ENCODE data around the gene DHRSX. TPM values are rescaled to one million over a fixed set of nuclear protein-coding genes. Genes with fewer than 3 reads are reported as not detected.
"Not testable (repeated sequence)": the region's sequence is repeated elsewhere in the genome, so short reads cannot be mapped to it uniquely, and the experiment has no call there.

The DHRSX gene
- total and polyA plus RNA-seq, 2 donors (not counting 3 experiments of a cell fraction or from before 2014, with no cell fraction given): 27.1 to 37.7 TPM

DNA sequence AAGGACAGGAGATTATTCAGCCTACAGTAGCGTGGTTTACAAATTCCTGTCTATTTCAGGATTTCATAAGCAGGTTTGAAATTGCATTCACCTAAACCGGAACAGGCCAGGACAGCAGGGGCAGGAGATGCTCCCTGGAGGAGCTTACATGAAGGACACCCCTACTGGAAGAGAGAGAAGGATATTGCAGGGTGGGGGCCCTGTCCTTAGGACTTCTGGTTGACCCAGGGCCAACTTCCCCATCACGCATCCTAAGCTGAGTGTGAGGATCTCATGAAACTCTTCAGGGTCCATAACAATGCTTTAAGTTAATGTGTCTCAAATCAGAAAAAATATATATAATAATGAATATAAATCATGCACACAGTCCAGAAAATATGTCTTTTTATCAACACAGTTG, 6.4 kb upstream of the DHRSX start:
- TF ChIP-seq GATA2 (IDR thresholded peaks at IDR 0.05; ENCODE audit: insufficient read depth, insufficient read length, low read depth, low read length): no peak
- no peak for TF ChIP-seq FOS (IDR thresholded peaks at IDR 0.05; ENCODE audit: borderline replicate concordance, insufficient read depth, low read length)
- TF ChIP-seq MYC (IDR thresholded peaks at IDR 0.05; ENCODE audit: low read depth, low read length): no peak
- no peak for TF ChIP-seq POLR2AphosphoS5 (IDR thresholded peaks at IDR 0.05; ENCODE audit: insufficient read depth, low read depth, low read length)
- TF ChIP-seq, protein P1, sequence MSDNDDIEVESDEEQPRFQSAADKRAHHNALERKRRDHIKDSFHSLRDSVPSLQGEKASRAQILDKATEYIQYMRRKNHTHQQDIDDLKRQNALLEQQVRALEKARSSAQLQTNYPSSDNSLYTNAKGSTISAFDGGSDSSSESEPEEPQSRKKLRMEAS (IDR thresholded peaks at IDR 0.05; ENCODE audit: insufficient read depth, insufficient read length): no peak
- TF ChIP-seq, protein P2, sequence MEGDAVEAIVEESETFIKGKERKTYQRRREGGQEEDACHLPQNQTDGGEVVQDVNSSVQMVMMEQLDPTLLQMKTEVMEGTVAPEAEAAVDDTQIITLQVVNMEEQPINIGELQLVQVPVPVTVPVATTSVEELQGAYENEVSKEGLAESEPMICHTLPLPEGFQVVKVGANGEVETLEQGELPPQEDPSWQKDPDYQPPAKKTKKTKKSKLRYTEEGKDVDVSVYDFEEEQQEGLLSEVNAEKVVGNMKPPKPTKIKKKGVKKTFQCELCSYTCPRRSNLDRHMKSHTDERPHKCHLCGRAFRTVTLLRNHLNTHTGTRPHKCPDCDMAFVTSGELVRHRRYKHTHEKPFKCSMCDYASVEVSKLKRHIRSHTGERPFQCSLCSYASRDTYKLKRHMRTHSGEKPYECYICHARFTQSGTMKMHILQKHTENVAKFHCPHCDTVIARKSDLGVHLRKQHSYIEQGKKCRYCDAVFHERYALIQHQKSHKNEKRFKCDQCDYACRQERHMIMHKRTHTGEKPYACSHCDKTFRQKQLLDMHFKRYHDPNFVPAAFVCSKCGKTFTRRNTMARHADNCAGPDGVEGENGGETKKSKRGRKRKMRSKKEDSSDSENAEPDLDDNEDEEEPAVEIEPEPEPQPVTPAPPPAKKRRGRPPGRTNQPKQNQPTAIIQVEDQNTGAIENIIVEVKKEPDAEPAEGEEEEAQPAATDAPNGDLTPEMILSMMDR (IDR thresholded peaks at IDR 0.05; ENCODE audit: extremely low read depth in 1 of 2, insufficient read depth in 1 of 2, low read depth in 1 of 2, low read length in 2 of 2): no peak
- TF ChIP-seq EZH2 (IDR thresholded peaks at IDR 0.05; ENCODE audit: borderline replicate concordance, low read depth, low read length, severe bottlenecking): no peak
- no peak for TF ChIP-seq JUN (IDR thresholded peaks at IDR 0.05; ENCODE audit: borderline replicate concordance, insufficient read depth, insufficient read length, low read depth)
- TF ChIP-seq POLR2A (IDR thresholded peaks at IDR 0.05; ENCODE audit: low read depth, low read length): no peak
- Histone ChIP-seq H3K27me3 (ENCODE audit: control insufficient read depth in 2 of 2, insufficient read depth in 2 of 2, low read length in 2 of 2) (no peaks in the 10 kb centered on the region), H3K4me3 (replicated peaks in 1 of 3; ENCODE audit: insufficient read depth in 1 of 3, low read depth in 1 of 3, low read length in 3 of 3) (no peak overlapping the region), H3K9me1 (replicated peaks; ENCODE audit: control insufficient read depth, extremely low read depth, insufficient read depth, low read length) (no peaks in the 10 kb centered on the region), H3K27ac (ENCODE audit: insufficient read depth, low read depth, low read length) (no peak overlapping the region), H3K9me3 (replicated peaks; ENCODE audit: control insufficient read depth, insufficient read depth, low read length) (no peaks in the 10 kb centered on the region), H3K79me2 (ENCODE audit: control insufficient read depth, insufficient read depth, low read length) (no peaks in the 10 kb centered on the region), H3K4me1 (ENCODE audit: control insufficient read depth, extremely low read depth, insufficient read depth, low read length) (no peaks in the 10 kb centered on the region), H3K9ac (replicated peaks; ENCODE audit: extremely low read depth, insufficient read depth, low read length) (no peak overlapping the region), H3K36me3 (ENCODE audit: control insufficient read depth in 2 of 2, extremely low read depth in 1 of 2, insufficient read depth in 2 of 2, low read length in 2 of 2) (no peaks in the 10 kb centered on the region), H4K20me1 (replicated peaks; ENCODE audit: control insufficient read depth, extremely low read depth, insufficient read depth, low read length) (no peaks in the 10 kb centered on the region), H2AFZ (ENCODE audit: low read depth, low read length) (no peak overlapping the region), H3K4me2 (ENCODE audit: insufficient read depth, low read length) (no peak overlapping the region)
- intact Hi-C loops (cut with micrococcal nuclease): no loop called here
- FAIRE-seq: no peak
- ChIA-PET CTCF (no interaction called here), POLR2A (no interaction called here)
- BruUV-seq (replicated peaks): no TSS peak
- DNase-seq (ENCODE audit: low read depth, low spot score): no peak
- dilution Hi-C loops (cut with MboI; ENCODE audit: extremely low pct_ligation_motif_present, low sequenced_read_pairs): no loop called here

DNA sequence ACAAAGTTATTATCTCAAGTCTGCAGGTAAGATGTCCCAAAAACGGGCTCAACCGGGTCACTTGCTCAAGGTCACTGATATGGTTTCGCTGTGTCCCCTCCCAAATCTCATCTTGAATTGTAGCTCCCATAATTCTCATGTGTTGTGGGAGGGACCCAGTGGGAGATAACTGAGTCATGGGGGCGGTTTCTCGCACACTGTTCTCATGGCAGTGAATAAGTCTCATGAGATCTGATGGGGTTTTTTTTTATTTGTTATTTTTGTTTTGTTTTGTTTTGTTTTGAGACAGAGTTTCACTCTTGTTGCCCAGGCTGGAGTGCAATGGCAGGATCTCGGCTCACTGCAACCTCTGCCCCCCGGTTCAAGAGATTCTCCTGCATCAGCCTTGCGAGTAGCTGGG, 4.6 kb upstream of the DHRSX start:
- H3K36me3 ChIP-seq (ENCODE audit: control insufficient read depth in 2 of 2, extremely low read depth in 1 of 2, insufficient read depth in 2 of 2, low read length in 2 of 2); CTCF ChIA-PET; H3K9me1 ChIP-seq (replicated peaks; ENCODE audit: control insufficient read depth, extremely low read depth, insufficient read depth, low read length); H3K9me3 ChIP-seq (replicated peaks; ENCODE audit: control insufficient read depth, insufficient read depth, low read length); H3K27ac ChIP-seq (ENCODE audit: insufficient read depth, low read depth, low read length); H2AFZ ChIP-seq (ENCODE audit: low read depth, low read length); H4K20me1 ChIP-seq (replicated peaks; ENCODE audit: control insufficient read depth, extremely low read depth, insufficient read depth, low read length); H3K4me2 ChIP-seq (ENCODE audit: insufficient read depth, low read length); H3K79me2 ChIP-seq (ENCODE audit: control insufficient read depth, insufficient read depth, low read length); POLR2A ChIA-PET; intact Hi-C loops (cut with micrococcal nuclease); DNase-seq (ENCODE audit: low read depth, low spot score); dilution Hi-C loops (cut with MboI; ENCODE audit: extremely low pct_ligation_motif_present, low sequenced_read_pairs); H3K4me3 ChIP-seq (replicated peaks in 1 of 3; ENCODE audit: insufficient read depth in 1 of 3, low read depth in 1 of 3, low read length in 3 of 3); H3K4me1 ChIP-seq (ENCODE audit: control insufficient read depth, extremely low read depth, insufficient read depth, low read length); H3K9ac ChIP-seq (replicated peaks; ENCODE audit: extremely low read depth, insufficient read depth, low read length); FAIRE-seq; H3K27me3 ChIP-seq (ENCODE audit: control insufficient read depth in 2 of 2, insufficient read depth in 2 of 2, low read length in 2 of 2); BruUV-seq (replicated peaks): not testable (repeated sequence)

Data from endothelial cell of umbilical vein (primary cell).